Naive thymus-derived CD4-positive, alpha-beta T cell (primary cell): ENCODE measurements around the gene MED13L. TPM values are rescaled to one million over a fixed set of nuclear protein-coding genes. Genes with fewer than 3 reads are reported as not detected.
A peak's percentile ranks its signal among the peaks of the same experiment; 100 is the strongest.

Source experiments
- ATAC-seq: fragments of 150-1000 bp; cut with Tn5 transposase; 2 replicates; pipeline ENCODE4 v1.10.0; 2021; ENCODE audit warnings: mild to moderate bottlenecking, moderate library complexity
- CTCF ChIA-PET: fragments of 350-600 bp; sonication (Branson Sonifier 250); formaldehyde crosslinking; loops from one replicate; lab custom pipeline; 2021; ENCODE audit warnings: antibody characterized with exemption; lab: Charles Lee
- POLR2A ChIA-PET: fragments of 350-600 bp; sonication (Branson Sonifier 250); formaldehyde crosslinking; loops from one replicate; lab custom pipeline; 2021; ENCODE audit warnings: antibody characterized with exemption, inconsistent platforms; lab: Charles Lee
- DNase-seq, 9 donors: peaks; one replicate each; pipeline versions ENCODE4 v3.0.0 to v3.0.0-alpha.2; 2020 to 2022; ENCODE audit warnings: mixed read lengths in 1 of 9
- H3K27ac ChIP-seq: one replicate; pipeline ENCODE4 v1.7.0; 2013; ENCODE audit warnings: mild to moderate bottlenecking, low read depth, low read length, moderate library complexity
- H3K27me3 ChIP-seq, 2 donors: one replicate each; pipeline ENCODE4 v1.7.0; 2013; ENCODE audit warnings: low read length in 2 of 2, mild to moderate bottlenecking in 2 of 2, moderate library complexity in 2 of 2; ENCODE audit not compliant: control insufficient read depth in 2 of 2, insufficient read depth in 2 of 2
- H3K36me3 ChIP-seq, 3 experiments: 1 replicate in 2 of 3; 2 replicates in 1 of 3; pipeline ENCODE4 v1.7.0; 2013; ENCODE audit warnings: low read length in 3 of 3, mild to moderate bottlenecking in 3 of 3, moderate library complexity in 1 of 3; ENCODE audit not compliant: insufficient read depth in 3 of 3, control insufficient read depth in 2 of 3
- H3K4me1 ChIP-seq, 2 donors: one replicate each; pipeline ENCODE4 v1.7.0; 2013; ENCODE audit warnings: low read length in 2 of 2, mild to moderate bottlenecking in 2 of 2, moderate library complexity in 1 of 2; ENCODE audit not compliant: control insufficient read depth in 2 of 2, insufficient read depth in 2 of 2
- H3K4me3 ChIP-seq: 2 replicates; pipeline ENCODE4 v1.7.0; 2013; ENCODE audit warnings: mild to moderate bottlenecking, low read length
- H3K9me3 ChIP-seq, 3 experiments: 1 replicate in 2 of 3; 2 replicates in 1 of 3; pipeline ENCODE4 v1.7.0; 2013; ENCODE audit warnings: low read length in 3 of 3; ENCODE audit not compliant: control insufficient read depth in 2 of 3
- H3K27ac Mint-ChIP-seq, 9 donors: one replicate each; pipeline ENCODE4 v1.8.0; 2020 to 2022; ENCODE audit warnings: mixed read lengths in 9 of 9, mild to moderate bottlenecking in 8 of 9, moderate library complexity in 5 of 9, inconsistent platforms in 2 of 9
- H3K27me3 Mint-ChIP-seq, 5 donors: one replicate each; pipeline ENCODE4 v1.8.0; 2021 to 2022; ENCODE audit warnings: mixed read lengths in 5 of 5, mild to moderate bottlenecking in 1 of 5
- H3K36me3 Mint-ChIP-seq, 5 donors: one replicate each; pipeline ENCODE4 v1.8.0; 2020 to 2022; ENCODE audit warnings: mixed read lengths in 5 of 5, mild to moderate bottlenecking in 3 of 5, inconsistent platforms in 1 of 5
- H3K4me1 Mint-ChIP-seq, 7 donors: one replicate each; pipeline ENCODE4 v1.8.0; 2020 to 2022; ENCODE audit warnings: mixed read lengths in 7 of 7, mild to moderate bottlenecking in 3 of 7, inconsistent platforms in 1 of 7
- H3K4me3 Mint-ChIP-seq, 10 donors: one replicate each; pipeline ENCODE4 v1.8.0; 2020 to 2022; ENCODE audit warnings: mild to moderate bottlenecking in 10 of 10, mixed read lengths in 10 of 10, moderate library complexity in 6 of 10, inconsistent platforms in 2 of 10
- H3K9me3 Mint-ChIP-seq, 11 donors: one replicate each; pipeline ENCODE4 v1.8.0; 2020 to 2022; ENCODE audit warnings: mixed read lengths in 11 of 11, mild to moderate bottlenecking in 4 of 11, inconsistent platforms in 1 of 11, moderate library complexity in 1 of 11
- intact Hi-C, 2 donors: fragments of 100-400 bp; cut with micrococcal nuclease; formaldehyde crosslinking; loops; one replicate each; pipeline ENCODE4 v1.15.1; 2023
- polyA plus RNA-seq, 2 donors: library from polyadenylated mRNA; unstranded; fragments of 300-500 nt; fragmentation: Illumina TruSeq; gene quantifications; one replicate each; pipeline ENCODE4 v1.2.3, GENCODE V29; 2021
- total RNA-seq, 6 experiments: library from RNA in 5 of 6; stranded (reverse) in 5 of 6; gene quantifications; 1 replicate in 5 of 6; 2 replicates in 1 of 6; pipeline ENCODE4 v1.2.3 and lab custom pipeline; 2021 to 2026

MED13L gene
- total and polyA plus RNA-seq, 7 experiments from 2014 or later = 8.3 to 283 (median 155) TPM

- H3K4me3 Mint-ChIP-seq = no peak overlapping the region
- no peaks in the 10 kb centered on the region for H3K4me1 ChIP-seq
- H3K27ac ChIP-seq = no peak overlapping the region
- no peaks in the 10 kb centered on the region for H3K9me3 ChIP-seq
- H3K4me3 ChIP-seq = no peak overlapping the region
- H3K36me3 ChIP-seq = no peaks in the 10 kb centered on the region
- DNase-seq (no peak), ATAC-seq (no peak)
- no peaks in the 10 kb centered on the region for H3K27me3 Mint-ChIP-seq
- peaks cover 27 to 70% (median 63%) of the 10 kb centered on the region in 7 donors for H3K4me1 Mint-ChIP-seq
- H3K36me3 Mint-ChIP-seq = peaks cover 0 to 7% (median 0%) of the 10 kb centered on the region in 5 donors
- POLR2A ChIA-PET = no interaction called here
- CTCF ChIA-PET = no interaction called here
- intact Hi-C loops = no loop called here
- H3K9me3 Mint-ChIP-seq = no peaks in the 10 kb centered on the region
- peak overlapping the region in 1 of 9 donors; percentile 11 for H3K27ac Mint-ChIP-seq
- H3K27me3 ChIP-seq = no peaks in the 10 kb centered on the region
These were observed 227.2 kb downstream of the MED13L start for GRCh38 chr12:116050275-116050674.

- POLR2A ChIA-PET = interaction anchor here (1.5 kb wide), 1 partner anchor 11 kb away, joined by 4 read pairs; no protein-coding TSS in a partner anchor
- Mint-ChIP-seq H3K27me3 (no peaks in the 10 kb centered on the region), H3K36me3 (peaks cover 0 to 18% (median 0%) of the 10 kb centered on the region in 5 donors), H3K9me3 (no peaks in the 10 kb centered on the region), H3K4me3 (peak overlapping the region in 1 of 10 donors; percentile 9), H3K4me1 (peaks cover 18 to 70% (median 63%) of the 10 kb centered on the region in 7 donors), H3K27ac (no peak overlapping the region)
- Histone ChIP-seq H3K36me3 (no peaks in the 10 kb centered on the region), H3K27me3 (no peaks in the 10 kb centered on the region), H3K27ac (no peak overlapping the region), H3K4me1 (peaks cover 0 to 9% of the 10 kb centered on the region in 2 donors), H3K9me3 (no peaks in the 10 kb centered on the region), H3K4me3 (no peak overlapping the region)
- intact Hi-C loops = no loop called here
- CTCF ChIA-PET = no interaction called here
- no peak for ATAC-seq
- no peak for DNase-seq
These were observed 228.6 kb downstream of the MED13L start for GRCh38 chr12:116048879-116049278.

- CTCF ChIA-PET = no interaction called here
- Histone ChIP-seq H3K27me3 (no peaks in the 10 kb centered on the region), H3K9me3 (no peaks in the 10 kb centered on the region), H3K4me3 (no peak overlapping the region), H3K4me1 (peaks cover 0 to 9% of the 10 kb centered on the region in 2 donors), H3K27ac (no peak overlapping the region), H3K36me3 (no peaks in the 10 kb centered on the region)
- ATAC-seq (no peak), DNase-seq (no peak)
- Mint-ChIP-seq H3K4me1 (peaks cover 10 to 66% (median 55%) of the 10 kb centered on the region in 7 donors), H3K27ac (no peak overlapping the region), H3K36me3 (peaks cover 0 to 40% (median 2%) of the 10 kb centered on the region in 5 donors), H3K4me3 (no peak overlapping the region), H3K27me3 (no peaks in the 10 kb centered on the region), H3K9me3 (peaks cover 0 to 1% (median 0%) of the 10 kb centered on the region in 11 donors)
- intact Hi-C loops = no loop called here
- POLR2A ChIA-PET = no interaction called here
These were observed 231.5 kb downstream of the MED13L start for GRCh38 chr12:116046039-116046438.

- ATAC-seq (no peak), DNase-seq (no peak)
- Histone ChIP-seq H3K4me1 (peaks cover 0 to 9% of the 10 kb centered on the region in 2 donors), H3K9me3 (no peaks in the 10 kb centered on the region), H3K27me3 (no peaks in the 10 kb centered on the region), H3K27ac (no peak overlapping the region), H3K4me3 (no peak overlapping the region), H3K36me3 (no peaks in the 10 kb centered on the region)
- Mint-ChIP-seq H3K36me3 (peaks cover 0 to 49% (median 6%) of the 10 kb centered on the region in 5 donors), H3K27ac (peak overlapping the region in 1 of 9 donors; percentile 38), H3K4me1 (peaks cover 7 to 71% (median 56%) of the 10 kb centered on the region in 7 donors), H3K27me3 (no peaks in the 10 kb centered on the region), H3K9me3 (peaks cover 0 to 1% (median 0%) of the 10 kb centered on the region in 11 donors), H3K4me3 (peak overlapping the region in 1 of 10 donors; percentile 31)
- intact Hi-C loops = no loop called here
- ChIA-PET POLR2A (no interaction called here), CTCF (interaction anchor here (1.0 kb wide), 1 partner anchor 17 kb away, joined by 3 read pairs; no protein-coding TSS in a partner anchor)
These were observed 232.3 kb downstream of the MED13L start for GRCh38 chr12:116045150-116045549.

DNA sequence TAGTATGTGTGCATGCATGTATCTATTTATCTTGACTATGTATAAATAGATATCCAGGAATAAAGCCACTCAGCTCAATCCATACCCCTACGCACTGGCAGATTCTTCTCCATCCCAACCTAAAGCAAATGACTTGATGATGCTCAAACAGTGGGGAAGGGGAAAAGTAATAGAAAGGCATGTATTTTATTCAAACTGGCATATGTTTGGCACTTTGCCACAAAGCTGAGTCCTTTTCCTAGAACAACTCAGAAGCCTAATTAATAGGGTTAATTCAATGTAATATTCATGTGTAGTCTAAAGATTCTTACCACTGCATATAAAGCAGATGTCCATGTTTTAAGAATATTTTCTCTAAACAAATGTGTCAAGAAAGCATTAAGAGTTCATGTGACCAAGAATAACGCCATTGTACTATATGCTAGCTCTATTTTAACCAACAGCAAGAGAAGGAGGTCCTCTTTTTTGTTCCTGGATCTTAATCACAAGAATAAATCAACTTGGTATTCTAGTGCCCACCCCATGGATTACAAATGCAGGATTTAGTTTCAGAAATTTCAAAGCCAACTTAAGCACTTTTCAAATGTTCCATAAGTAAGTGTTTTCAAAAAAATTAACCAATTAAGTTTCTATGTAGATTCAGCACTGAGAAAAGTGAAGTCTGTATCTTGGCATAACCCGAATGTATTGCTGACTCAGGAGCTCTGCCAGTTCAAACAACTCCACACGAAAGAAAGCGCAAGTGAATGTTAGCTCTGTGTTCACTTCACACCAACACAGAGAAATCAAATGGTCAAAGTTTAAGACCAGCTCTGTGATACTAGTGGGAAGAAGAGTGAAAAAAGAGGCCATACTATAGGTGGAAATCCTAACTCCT lies 233.6 kb downstream of the MED13L start:
- peaks cover 0 to 56% (median 12%) of the 10 kb centered on the region in 5 donors for H3K36me3 Mint-ChIP-seq
- H3K27ac Mint-ChIP-seq = no peak overlapping the region
- peaks cover 0 to 9% of the 10 kb centered on the region in 2 donors for H3K4me1 ChIP-seq
- intact Hi-C loops = no loop called here
- H3K9me3 ChIP-seq = no peaks in the 10 kb centered on the region
- H3K4me1 Mint-ChIP-seq = peaks cover 2 to 69% (median 51%) of the 10 kb centered on the region in 7 donors
- no peak for DNase-seq
- CTCF ChIA-PET = interaction anchor here (0.7 to 1.1 kb wide), 3 partner anchors 10 to 46 kb away, joined by 3 to 5 read pairs (median 3); no protein-coding TSS in a partner anchor
- no peak for ATAC-seq
- peaks cover 0 to 1% (median 0%) of the 10 kb centered on the region in 11 donors for H3K9me3 Mint-ChIP-seq
- no peak overlapping the region for H3K4me3 Mint-ChIP-seq
- H3K4me3 ChIP-seq = no peak overlapping the region
- no peaks in the 10 kb centered on the region for H3K27me3 Mint-ChIP-seq
- POLR2A ChIA-PET = no interaction called here
- H3K27ac ChIP-seq = no peak overlapping the region
- H3K36me3 ChIP-seq = no peaks in the 10 kb centered on the region
- H3K27me3 ChIP-seq = no peaks in the 10 kb centered on the region

- Histone ChIP-seq H3K27me3 (no peaks in the 10 kb centered on the region), H3K4me3 (no peak overlapping the region), H3K9me3 (no peaks in the 10 kb centered on the region), H3K36me3 (no peaks in the 10 kb centered on the region), H3K4me1 (peaks cover 0 to 9% of the 10 kb centered on the region in 2 donors), H3K27ac (no peak overlapping the region)
- H3K9me3 Mint-ChIP-seq = peaks cover 0 to 1% (median 0%) of the 10 kb centered on the region in 11 donors
- H3K27ac Mint-ChIP-seq = no peak overlapping the region
- POLR2A ChIA-PET = no interaction called here
- intact Hi-C loops = no loop called here
- no peak for ATAC-seq
- H3K4me1 Mint-ChIP-seq = peaks cover 0 to 69% (median 45%) of the 10 kb centered on the region in 7 donors
- DNase-seq = no peak
- CTCF ChIA-PET = no interaction called here
- peaks cover 0 to 54% (median 12%) of the 10 kb centered on the region in 5 donors for H3K36me3 Mint-ChIP-seq
- H3K4me3 Mint-ChIP-seq = no peak overlapping the region
- no peaks in the 10 kb centered on the region for H3K27me3 Mint-ChIP-seq
These were observed 237.1 kb downstream of the MED13L start for GRCh38 chr12:116040402-116040801.
